GM19463 (cell line): ENCODE measurements around the gene ADPRH.
A peak's percentile ranks its signal among the peaks of the same experiment; 100 is the strongest.

ENCODE experiments used
- ATAC-seq: cut with Tn5 transposase; IDR thresholded peaks from one replicate; pipeline ENCODE4 v1.9.1; 2021; ENCODE audit warnings: mild to moderate bottlenecking, moderate library complexity; ENCODE audit not compliant: unreplicated experiment

ADPRH gene

DNA sequence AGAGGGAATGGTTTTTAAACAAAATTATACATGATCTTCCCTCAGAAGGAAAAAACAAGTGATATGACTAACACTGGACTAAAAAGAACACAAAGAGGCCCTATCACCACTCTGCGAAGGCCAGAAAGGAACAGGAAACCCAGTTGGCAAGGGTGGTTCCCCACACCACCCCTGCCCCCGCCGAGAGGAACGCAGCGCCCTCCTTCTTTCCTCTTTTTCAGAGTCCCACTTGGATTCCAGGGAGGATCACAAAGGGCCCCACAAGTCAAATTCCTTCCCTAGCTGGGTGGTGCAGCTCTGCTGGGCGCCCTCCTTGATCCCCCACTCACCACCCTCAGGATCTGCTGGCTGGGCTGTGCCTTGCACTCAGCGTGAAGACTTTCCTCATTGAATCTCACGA, 48.2 kb downstream of the ADPRH start:
- ATAC-seq = peak; percentile 30

DNA sequence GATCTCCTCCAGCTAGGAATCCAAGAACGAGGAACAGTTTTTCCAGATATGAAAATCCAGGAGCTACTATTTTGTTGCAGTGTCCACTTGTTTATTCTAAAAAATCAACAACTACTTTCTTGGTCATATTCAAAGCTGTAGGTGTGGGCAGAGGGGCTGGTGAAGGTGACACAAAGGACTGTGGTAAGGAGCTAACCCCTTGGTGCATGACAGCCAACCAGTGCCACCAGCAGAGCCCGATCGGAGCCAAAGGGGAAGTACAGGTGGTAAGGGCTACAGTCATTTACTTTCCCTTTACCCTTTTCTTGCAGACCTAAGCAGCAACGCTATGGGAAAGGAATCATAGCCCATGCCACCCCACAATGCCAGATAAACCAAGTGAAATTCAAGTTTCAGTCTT, 49.1 kb downstream of the ADPRH start:
- ATAC-seq = peak; percentile 81

DNA sequence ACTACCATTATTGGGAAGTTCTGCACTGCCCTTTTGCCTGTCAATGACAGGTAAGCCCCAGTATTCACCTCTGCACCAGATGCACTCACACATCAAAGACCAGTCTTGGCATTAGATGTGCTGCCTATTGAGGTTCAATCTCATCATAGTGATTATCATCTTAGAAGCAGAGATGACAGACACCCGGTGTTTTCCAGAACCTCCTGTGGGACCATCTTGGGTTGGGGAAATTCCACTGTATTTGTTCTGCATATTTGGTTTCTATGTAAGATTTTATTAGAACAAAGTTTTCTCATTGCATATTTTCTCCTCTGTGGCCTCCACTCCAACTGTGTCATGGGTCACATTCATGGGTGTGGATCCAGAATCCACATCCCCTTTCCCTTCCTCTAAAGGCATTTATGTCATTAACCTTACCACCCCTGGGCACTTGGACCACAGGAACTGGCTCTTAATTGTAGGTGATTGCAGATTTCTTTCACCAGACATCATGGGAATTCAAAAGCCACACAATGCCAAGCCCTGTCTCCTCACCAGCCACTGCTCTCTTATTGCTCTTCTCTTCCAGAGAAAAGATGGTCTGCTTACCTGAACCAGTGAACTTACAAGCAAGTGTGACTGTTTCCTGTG, 49.6 kb downstream of the ADPRH start:
- ATAC-seq = peak; percentile 35

DNA sequence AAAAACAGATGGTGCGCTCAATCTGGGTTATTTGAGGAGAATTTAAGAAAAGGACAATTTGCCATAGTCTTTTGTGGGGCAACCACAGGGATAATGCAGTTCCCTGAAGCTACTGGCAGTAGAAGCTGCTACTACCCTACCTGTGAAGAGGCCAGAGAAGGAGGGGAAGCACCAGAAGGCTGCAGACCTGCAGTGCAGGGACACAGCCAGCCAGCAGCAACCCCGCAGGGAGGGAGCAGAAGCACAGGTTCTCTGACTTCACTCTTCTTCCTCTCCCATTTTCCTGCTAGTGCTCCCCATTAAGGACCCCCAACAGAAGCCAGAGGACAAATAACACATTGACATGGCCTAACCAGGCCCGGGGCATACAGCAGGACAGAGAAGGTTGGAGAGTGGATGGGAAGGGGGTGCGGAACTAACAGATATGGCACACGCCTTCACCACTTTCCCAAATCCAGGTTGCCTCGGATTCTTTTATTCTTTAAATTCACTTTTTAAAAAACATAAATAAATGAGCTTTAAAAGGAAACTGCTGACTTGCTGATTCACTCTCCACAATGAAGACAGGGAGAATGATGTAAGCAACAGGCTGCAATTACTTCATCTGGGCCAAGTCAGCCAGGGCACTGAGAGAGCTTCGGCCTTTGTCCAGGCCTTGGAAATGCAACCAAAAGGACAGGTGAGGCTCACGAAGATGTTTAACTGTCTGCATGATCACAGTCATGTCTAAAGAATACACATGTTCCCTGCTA, 51.0 kb downstream of the ADPRH start:
- ATAC-seq = no peak

DNA sequence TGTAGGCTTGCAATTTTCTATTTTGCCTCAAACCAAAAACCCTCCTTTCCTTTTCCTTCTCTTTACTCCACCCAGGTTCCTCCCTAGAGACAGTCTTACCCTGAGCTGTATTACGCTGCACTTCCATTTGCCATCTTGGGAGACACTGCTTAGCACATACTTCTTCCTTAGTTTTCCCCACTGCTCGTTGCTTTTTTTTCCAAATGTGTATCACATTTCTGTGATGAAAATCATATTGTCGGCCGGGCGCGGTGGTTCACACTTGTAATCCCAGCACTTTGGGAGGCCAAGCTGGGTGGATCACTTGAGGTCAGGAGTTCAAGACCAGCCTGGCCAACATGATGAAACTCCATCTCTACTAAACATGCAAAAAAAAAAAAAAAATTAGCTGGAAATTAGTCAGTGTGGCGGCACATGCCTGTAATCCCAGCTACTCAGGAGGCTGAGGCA, 51.6 kb downstream of the ADPRH start:
- no peak for ATAC-seq

DNA sequence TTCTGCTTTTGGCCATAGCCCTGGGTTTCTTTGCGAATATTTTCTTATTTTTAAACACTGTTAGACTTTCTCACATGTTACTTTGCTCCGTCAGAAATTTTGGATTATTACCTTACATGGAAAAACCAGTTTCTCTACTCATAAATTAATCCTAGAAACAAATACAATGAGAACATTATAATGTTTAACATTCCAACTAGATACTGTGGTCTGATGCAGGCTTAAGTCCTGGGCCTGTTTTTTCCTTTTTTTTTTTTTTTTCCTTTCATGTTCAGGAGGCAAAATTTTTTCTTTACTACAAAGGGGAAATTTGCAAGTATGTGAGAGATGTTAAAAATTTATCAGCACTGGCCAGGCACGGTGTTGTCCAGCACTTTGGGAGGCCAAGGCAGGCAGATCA, 52.2 kb downstream of the ADPRH start:
- ATAC-seq = no peak

DNA sequence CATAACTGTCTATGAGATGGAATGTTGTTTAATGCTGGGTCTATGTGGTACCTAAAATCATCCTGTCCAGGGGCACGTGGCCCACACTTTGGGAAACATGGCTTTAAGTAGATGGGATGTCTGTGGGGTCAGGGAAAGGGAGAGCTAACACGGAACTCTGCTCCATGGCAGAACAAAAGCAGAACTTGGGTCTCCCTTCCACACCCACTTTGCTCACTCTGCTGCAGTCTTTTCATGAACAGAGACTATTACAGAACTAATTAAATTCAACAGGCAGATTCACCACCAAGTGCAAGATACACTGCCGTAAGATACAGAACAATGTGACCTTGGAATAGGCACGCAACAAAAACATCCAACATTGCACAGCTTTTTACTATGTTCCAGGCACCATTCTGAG, 52.9 kb downstream of the ADPRH start:
- ATAC-seq = no peak

DNA sequence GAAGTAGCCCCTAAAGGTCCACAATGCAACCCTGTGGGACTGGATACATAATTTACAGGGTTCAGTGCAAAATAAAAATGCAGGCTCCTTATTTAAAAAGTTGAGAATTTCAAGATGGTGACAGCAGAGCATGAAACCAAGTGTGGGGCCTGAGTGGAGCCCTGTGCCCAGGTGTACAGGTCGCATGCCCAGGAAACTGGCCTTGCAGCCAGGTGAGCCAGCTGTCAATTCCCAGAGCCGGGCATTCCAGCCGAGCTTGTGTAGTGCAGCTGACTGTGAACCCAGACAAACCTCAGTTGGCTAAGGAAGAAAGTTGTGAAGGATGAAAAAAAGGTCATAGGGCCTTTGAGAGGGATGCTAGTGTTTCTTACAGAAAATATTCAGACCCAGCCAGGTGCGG, 53.5 kb downstream of the ADPRH start:
- ATAC-seq = no peak

DNA sequence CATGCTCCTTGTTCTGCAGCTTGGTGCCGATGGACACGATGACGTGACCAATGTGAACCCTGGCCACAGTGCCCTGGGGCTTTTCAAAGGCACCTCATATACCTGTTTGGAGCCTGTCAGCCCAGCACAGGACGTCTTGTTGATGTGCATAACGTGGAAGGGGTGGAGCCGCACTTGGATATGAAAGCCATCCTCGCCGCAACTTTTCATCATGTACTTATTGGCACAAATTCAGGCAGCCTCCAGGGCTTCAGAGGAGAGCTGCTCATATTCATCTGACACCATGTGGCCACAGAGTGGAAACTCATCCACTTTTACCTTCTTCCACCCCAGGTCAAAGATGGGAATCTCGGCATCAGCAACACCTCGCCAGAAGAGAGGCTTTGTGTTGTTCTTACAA, 56.4 kb downstream of the ADPRH start:
- no peak for ATAC-seq

DNA sequence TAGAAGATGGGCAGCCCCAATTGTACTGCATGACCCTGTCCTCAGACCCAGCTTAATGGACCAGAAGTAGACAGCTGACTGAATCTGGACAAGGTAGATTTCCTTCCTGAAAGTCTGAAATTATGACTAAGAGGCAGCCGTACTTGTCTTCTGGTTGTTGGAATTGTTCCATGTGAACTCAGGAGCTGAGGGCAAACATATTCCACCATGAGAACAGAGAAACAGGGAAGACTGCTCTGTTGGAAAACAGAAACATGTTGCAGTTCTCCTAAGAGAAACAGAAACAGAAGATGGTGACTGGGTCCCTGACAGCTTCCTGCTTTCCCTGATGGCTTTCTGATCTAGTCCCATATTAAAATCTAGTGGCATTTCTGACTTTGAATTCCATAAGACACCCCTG, 57.0 kb downstream of the ADPRH start:
- ATAC-seq = no peak

DNA sequence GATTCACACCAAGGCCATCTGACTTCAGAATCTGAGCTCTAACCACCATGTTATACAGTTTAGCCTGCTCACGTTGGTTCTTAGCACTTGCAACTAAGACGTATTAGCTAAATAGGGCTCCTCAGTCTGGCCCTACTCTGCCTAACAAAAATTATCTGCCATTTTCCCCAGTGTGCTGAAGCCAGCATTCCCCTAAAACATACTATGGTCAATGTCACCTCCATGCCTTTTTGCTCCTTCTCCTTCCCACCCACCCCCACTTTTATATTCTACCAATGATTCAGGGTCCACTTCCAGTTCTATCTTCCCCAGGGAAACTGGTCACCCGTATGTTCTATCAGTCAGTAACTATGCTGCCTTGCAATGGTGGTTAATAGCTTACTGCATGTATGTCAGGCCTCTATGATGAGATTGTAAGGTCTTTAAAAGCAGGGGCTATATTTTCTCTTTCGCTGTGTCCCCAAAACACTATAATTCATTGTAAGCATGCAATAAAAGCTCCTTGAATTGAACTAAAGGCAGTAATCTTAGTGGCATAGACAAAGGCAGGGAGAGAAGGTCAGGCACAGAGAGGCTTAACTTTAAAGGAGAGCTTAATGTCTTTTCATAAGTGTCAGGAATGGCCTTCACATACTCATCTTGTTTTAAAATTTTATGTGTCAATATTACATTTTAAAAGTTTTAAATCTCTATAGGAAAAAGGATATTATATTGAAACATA, 57.8 kb downstream of the ADPRH start:
- ATAC-seq = no peak

DNA sequence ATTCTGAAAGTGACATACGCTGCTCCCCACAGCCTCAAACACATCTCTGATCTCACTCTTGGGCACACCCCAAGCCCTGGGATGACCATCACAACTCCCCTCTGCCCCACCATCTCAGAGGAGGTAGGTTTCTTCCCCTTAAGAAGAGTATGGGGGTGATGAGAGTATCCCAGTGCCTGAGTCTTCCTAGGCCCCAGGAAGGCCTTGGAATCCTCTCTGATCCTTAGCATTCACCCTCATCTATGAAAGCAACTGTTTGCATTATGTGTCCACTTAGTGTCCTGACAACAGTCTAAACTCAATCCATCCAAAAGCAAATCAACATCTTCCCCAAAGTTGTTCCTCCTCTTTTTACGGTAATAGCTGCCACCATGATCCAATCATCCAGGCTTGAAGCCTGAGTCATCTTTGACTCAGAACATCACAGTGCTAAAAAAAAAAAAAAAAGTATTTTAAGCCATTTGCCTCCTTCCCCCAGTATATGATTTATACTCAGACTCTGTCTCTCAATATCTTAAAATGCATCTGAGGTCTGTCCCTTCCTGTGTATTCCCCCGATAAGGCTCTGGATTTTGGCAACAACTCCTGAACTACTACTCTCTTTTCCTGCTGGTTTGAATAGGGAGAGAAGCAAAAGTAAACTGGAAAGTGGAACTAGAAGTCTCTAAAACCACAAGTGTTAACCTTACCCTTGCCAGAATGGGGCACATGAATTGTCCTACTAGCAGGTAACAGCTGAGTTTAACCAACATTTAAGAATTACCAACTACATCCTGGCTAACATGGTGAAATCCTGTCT, 58.6 kb downstream of the ADPRH start:
- peak; percentile 34 for ATAC-seq
